CD14-positive monocyte (primary cell): ENCODE measurements around the gene CEP128. TPM values are rescaled to one million over a fixed set of nuclear protein-coding genes. Genes with fewer than 3 reads are reported as not detected.

ENCODE experiments used
- DNase-seq, 3 donors: peaks; one replicate each; pipeline ENCODE4 v3.0.0-alpha.2; 2011 to 2022
- H2AFZ ChIP-seq: 2 replicates; pipeline ENCODE4 v1.6.0; 2012; ENCODE audit warnings: mild to moderate bottlenecking, low read depth, low read length, inconsistent platforms; ENCODE audit not compliant: insufficient read depth, poor library complexity, severe bottlenecking
- H3K27ac ChIP-seq, 2 donors: 1 replicate in 1 of 2; 2 replicates in 1 of 2; pipeline ENCODE4 v1.5.1; 2012 to 2013; ENCODE audit warnings: low read length in 2 of 2, control low read depth in 1 of 2, inconsistent platforms in 1 of 2, low read depth in 1 of 2, mild to moderate bottlenecking in 1 of 2
- H3K27me3 ChIP-seq, 2 donors: one replicate each; pipeline versions ENCODE4 v1.6.0 to v1.6.1; 2011 to 2013; ENCODE audit warnings: low read length in 2 of 2; ENCODE audit not compliant: control insufficient read depth in 2 of 2, insufficient read depth in 2 of 2
- H3K36me3 ChIP-seq, 2 donors: replicated peaks in 1 of 2; 1 replicate in 1 of 2; 2 replicates in 1 of 2; pipeline versions ENCODE4 v1.5.1 to v1.6.1; 2012 to 2013; ENCODE audit warnings: low read length in 2 of 2, control low read depth in 1 of 2, inconsistent platforms in 1 of 2, mild to moderate bottlenecking in 1 of 2; ENCODE audit not compliant: insufficient read depth in 2 of 2, control insufficient read depth in 1 of 2
- H3K4me1 ChIP-seq, 2 donors: 1 replicate in 1 of 2; 2 replicates in 1 of 2; pipeline versions ENCODE4 v1.5.1 to v1.6.1; 2012 to 2013; ENCODE audit warnings: low read length in 2 of 2, control low read depth in 1 of 2, inconsistent platforms in 1 of 2, mild to moderate bottlenecking in 1 of 2, moderate library complexity in 1 of 2; ENCODE audit not compliant: insufficient read depth in 2 of 2, control insufficient read depth in 1 of 2
- H3K4me2 ChIP-seq: replicated peaks from 2 replicates; pipeline ENCODE3; 2012; ENCODE audit warnings: low read length, moderate library complexity, mild to moderate bottlenecking; ENCODE audit not compliant: poor library complexity, severe bottlenecking; ENCODE audit errors: extremely low read depth
- H3K4me3 ChIP-seq, 3 experiments: fragments of 200-600 bp in 1 of 3; sonication (generic) in 1 of 3; replicated peaks in 1 of 3; 1 replicate in 2 of 3; 2 replicates in 1 of 3; pipeline ENCODE4 v1.5.1; 2011 to 2013; ENCODE audit warnings: low read length in 3 of 3, mild to moderate bottlenecking in 3 of 3, control low read depth in 2 of 3, low read depth in 2 of 3, inconsistent platforms in 1 of 3, moderate library complexity in 1 of 3
- H3K79me2 ChIP-seq: 2 replicates; pipeline ENCODE4 v1.6.0; 2012; ENCODE audit warnings: mild to moderate bottlenecking, control low read depth, inconsistent platforms, low read length, moderate library complexity; ENCODE audit not compliant: insufficient read depth
- H3K9ac ChIP-seq: 2 replicates; pipeline ENCODE4 v1.6.0; 2017; ENCODE audit warnings: low read length, mild to moderate bottlenecking; ENCODE audit not compliant: insufficient read depth, poor library complexity, severe bottlenecking
- H3K9me3 ChIP-seq, 2 donors: replicated peaks in 1 of 2; 1 replicate in 1 of 2; 2 replicates in 1 of 2; pipeline versions ENCODE4 v1.5.1 to v1.6.1; 2012 to 2013; ENCODE audit warnings: low read length in 2 of 2, control low read depth in 1 of 2; ENCODE audit not compliant: control insufficient read depth in 1 of 2, insufficient read depth in 1 of 2
- H4K20me1 ChIP-seq: 2 replicates; pipeline ENCODE4 v1.6.0; 2012; ENCODE audit warnings: mild to moderate bottlenecking, low read length, control low read depth, moderate library complexity; ENCODE audit not compliant: insufficient read depth
- H3K27ac Mint-ChIP-seq, 7 donors: one replicate each; pipeline ENCODE4 v1.8.0; 2020; ENCODE audit warnings: mild to moderate bottlenecking in 7 of 7, mixed read lengths in 7 of 7, moderate library complexity in 6 of 7, inconsistent platforms in 2 of 7
- H3K27me3 Mint-ChIP-seq, 3 donors: one replicate each; pipeline ENCODE4 v1.8.0; 2021 to 2022; ENCODE audit warnings: low read depth in 3 of 3, mild to moderate bottlenecking in 3 of 3, mixed read lengths in 3 of 3, moderate library complexity in 3 of 3, inconsistent platforms in 1 of 3
- H3K36me3 Mint-ChIP-seq, 2 donors: one replicate each; pipeline ENCODE4 v1.8.0; 2020; ENCODE audit warnings: mixed read lengths in 2 of 2, inconsistent platforms in 1 of 2, mild to moderate bottlenecking in 1 of 2
- H3K4me1 Mint-ChIP-seq: one replicate; pipeline ENCODE4 v1.8.0; 2020; ENCODE audit warnings: mild to moderate bottlenecking, mixed read lengths
- H3K4me3 Mint-ChIP-seq, 2 donors: one replicate each; pipeline ENCODE4 v1.8.0; 2020; ENCODE audit warnings: mild to moderate bottlenecking in 2 of 2, mixed read lengths in 2 of 2, moderate library complexity in 1 of 2
- H3K9me3 Mint-ChIP-seq, 7 donors: one replicate each; pipeline ENCODE4 v1.8.0; 2020 to 2022; ENCODE audit warnings: mixed read lengths in 7 of 7, mild to moderate bottlenecking in 6 of 7, moderate library complexity in 6 of 7, inconsistent platforms in 2 of 7
- CTCF ChIP-seq: fragments of 200-600 bp; IDR thresholded peaks from one replicate; pipeline ENCODE4 v1.8.0; 2022; ENCODE audit warnings: antibody characterized with exemption, mild to moderate bottlenecking
- WGBS: methylation state at CpG from one replicate; pipeline ENCODE4 v1.1.5; 2013; ENCODE audit warnings: missing lambda C conversion rate; ENCODE audit not compliant: insufficient coverage; 5-methylcytosine and 5-hydroxymethylcytosine counted together
- intact Hi-C, 2 donors: fragments of 100-400 bp; cut with micrococcal nuclease; formaldehyde crosslinking; loops; one replicate each; pipeline versions ENCODE4 v1.15.0 to v1.15.1; 2023
- polyA plus RNA-seq, 3 donors: library from polyadenylated mRNA; depleted of rRNA in 1 of 3; unstranded in 2 of 3; stranded (reverse) in 1 of 3; fragments of 300-500 nt in 2 of 3; fragments of >200 nt in 1 of 3; fragmentation: Illumina TruSeq in 2 of 3; gene quantifications; 1 replicate in 2 of 3; 2 replicates in 1 of 3; pipeline ENCODE4 v1.2.3, GENCODE V29; 2012 to 2021

Gene CEP128
- polyA plus RNA-seq, 3 donors: 0.41 to 0.88 (median 0.62) TPM

DNA sequence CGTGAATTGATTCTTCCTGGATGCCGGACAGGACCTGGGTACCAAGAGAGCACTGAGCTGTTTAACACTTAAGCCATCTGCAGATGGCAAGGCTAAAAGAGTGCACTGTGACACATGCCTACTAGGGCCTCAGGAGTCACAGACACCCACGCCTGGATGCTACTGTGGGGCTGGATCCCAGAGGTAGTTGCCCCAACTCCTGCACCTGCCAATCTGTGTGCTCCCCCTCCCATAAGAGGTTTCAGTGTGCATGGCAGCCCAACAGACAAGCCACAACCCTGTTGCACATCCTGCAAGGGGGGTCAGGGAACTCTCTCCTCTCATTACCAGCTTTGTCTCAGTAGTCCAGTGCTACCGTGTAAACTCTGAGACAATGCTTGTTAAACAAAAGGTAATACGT, 169.0 kb downstream of the CEP128 start:
- peaks cover 7 to 11% of the 10 kb centered on the region in 2 donors for H3K36me3 Mint-ChIP-seq
- H3K4me1 Mint-ChIP-seq: no peaks in the 10 kb centered on the region
- no peak overlapping the region for H3K9ac ChIP-seq
- no peak overlapping the region for H3K4me3 ChIP-seq
- no peak for TF ChIP-seq CTCF
- H3K36me3 ChIP-seq: peaks cover 0 to 4% of the 10 kb centered on the region in 2 donors
- H3K4me1 ChIP-seq: no peaks in the 10 kb centered on the region
- H3K4me3 Mint-ChIP-seq: no peak overlapping the region
- H4K20me1 ChIP-seq: no peaks in the 10 kb centered on the region
- intact Hi-C loops: no loop called here
- peaks cover 0 to 5% (median 0%) of the 10 kb centered on the region in 7 donors for H3K9me3 Mint-ChIP-seq
- H3K79me2 ChIP-seq: no peaks in the 10 kb centered on the region
- no peak overlapping the region for H3K4me2 ChIP-seq
- no peaks in the 10 kb centered on the region for H3K27me3 Mint-ChIP-seq
- no peak for DNase-seq
- WGBS: 100% methylated on average over 5 of the region's 5 CpGs
- no peaks in the 10 kb centered on the region for H3K9me3 ChIP-seq
- no peak overlapping the region for H3K27ac ChIP-seq
- no peak overlapping the region for H3K27ac Mint-ChIP-seq
- no peak overlapping the region for H2AFZ ChIP-seq
- H3K27me3 ChIP-seq: no peaks in the 10 kb centered on the region

DNA sequence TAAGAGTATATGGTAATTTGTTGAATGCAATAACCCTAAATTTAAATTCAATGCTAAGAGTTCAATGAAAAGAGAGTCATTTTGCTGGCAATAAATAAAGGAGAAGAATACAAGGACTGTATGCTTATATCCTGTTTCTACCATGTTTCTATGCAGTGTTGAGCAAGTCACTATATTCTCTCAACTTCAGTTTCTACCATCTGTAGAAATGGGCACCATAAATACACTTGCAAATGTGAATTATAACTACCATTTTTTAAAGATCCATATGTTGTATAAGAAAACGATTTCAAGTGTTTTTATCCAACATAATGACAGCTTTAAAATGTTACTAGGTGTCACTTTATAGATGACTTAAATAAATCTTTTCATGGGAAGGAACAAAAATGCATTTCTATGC, 170.3 kb downstream of the CEP128 start:
- H3K4me2 ChIP-seq: no peak overlapping the region
- WGBS: no CpG with 5 or more reads among the region's 1 CpG
- no peaks in the 10 kb centered on the region for H3K27me3 Mint-ChIP-seq

More for the DNA sequence above, 170.3 kb downstream of the CEP128 start:
- Histone ChIP-seq H3K4me1 (no peaks in the 10 kb centered on the region), H2AFZ (no peak overlapping the region), H3K36me3 (no peaks in the 10 kb centered on the region), H3K9me3 (no peaks in the 10 kb centered on the region), H3K27me3 (no peaks in the 10 kb centered on the region), H3K4me3 (no peak overlapping the region), H3K79me2 (no peaks in the 10 kb centered on the region), H4K20me1 (no peaks in the 10 kb centered on the region), H3K9ac (no peak overlapping the region), H3K27ac (no peak overlapping the region)
- TF ChIP-seq CTCF: no peak
- intact Hi-C loops: no loop called here
- Mint-ChIP-seq H3K27ac (no peak overlapping the region), H3K4me1 (no peaks in the 10 kb centered on the region), H3K4me3 (no peak overlapping the region), H3K36me3 (peaks cover 3 to 8% of the 10 kb centered on the region in 2 donors), H3K9me3 (peaks cover 0 to 5% (median 0%) of the 10 kb centered on the region in 7 donors)
- no peak for DNase-seq
